Gastroesophageal sphincter (tissue), 3 donors: ENCODE results near the gene SEC11A.

Experiments
- CTCF ChIP-seq, 4 experiments: fragments of 200-600 bp in 2 of 4; fragments of 450-650 bp in 2 of 4; sonication (generic) in 1 of 4; IDR thresholded peaks; one replicate each; pipeline ENCODE4 v1.5.1; 2017 to 2019; ENCODE audit warnings: antibody characterized with exemption in 4 of 4, mild to moderate bottlenecking in 2 of 4, moderate library complexity in 2 of 4
- EP300 ChIP-seq: sonication (generic); formaldehyde crosslinking; IDR thresholded peaks from one replicate; pipeline ENCODE4 v1.6.1; 2017; ENCODE audit warnings: antibody characterized with exemption, mild to moderate bottlenecking
- POLR2AphosphoS5 ChIP-seq: sonication (generic); formaldehyde crosslinking; IDR thresholded peaks from one replicate; pipeline ENCODE4 v1.6.1; 2017; ENCODE audit warnings: antibody characterized with exemption

DNA sequence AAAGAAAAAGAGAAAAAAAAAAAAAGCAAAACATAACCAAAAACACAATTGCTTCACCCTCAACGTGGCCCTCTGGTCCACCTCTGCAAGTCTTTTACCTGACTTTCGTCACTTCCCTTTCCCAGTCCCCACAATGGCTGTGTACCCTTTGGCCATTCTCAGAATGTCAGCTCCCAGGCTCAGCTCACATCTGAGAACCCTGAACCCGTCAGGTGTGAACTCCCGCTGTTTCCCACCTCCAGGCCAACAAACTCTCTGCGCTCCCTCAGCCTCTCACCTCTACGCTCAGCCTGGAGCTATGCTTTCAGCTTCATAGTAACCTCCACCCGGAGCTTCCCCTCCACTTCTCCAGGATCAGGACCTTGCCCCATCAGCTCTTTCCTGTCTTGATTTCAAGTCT is 91.6 kb downstream of the SEC11A start:
- TF ChIP-seq CTCF (IDR thresholded peaks at IDR 0.05) (no peak), EP300 (no peak), POLR2AphosphoS5 (no peak)
